MG63 (cell line): ENCODE results near the gene FAM241B. TPM values are rescaled to one million over a fixed set of nuclear protein-coding genes. Genes with fewer than 3 reads are reported as not detected.

Experiments
- DNase-seq: peaks from one replicate; pipeline ENCODE4 v3.0.0-alpha.2; 2020
- H3K27me3 ChIP-seq: fragments of 250-450 bp; sonication (Bioruptor Pico); 2 replicates; pipeline ENCODE4 v1.5.1; 2020; ENCODE audit warnings: mild to moderate bottlenecking, moderate library complexity
- H3K36me3 ChIP-seq: fragments of 250-450 bp; sonication (Bioruptor Pico); 2 replicates; pipeline ENCODE4 v1.5.1; 2020; ENCODE audit warnings: mild to moderate bottlenecking, moderate library complexity
- H3K4me3 ChIP-seq: fragments of 250-450 bp; sonication (Bioruptor Pico); 2 replicates; pipeline ENCODE4 v1.5.1; 2020; ENCODE audit warnings: mild to moderate bottlenecking, moderate library complexity
- H3K9me3 ChIP-seq: fragments of 250-450 bp; sonication (Bioruptor Pico); 2 replicates; pipeline ENCODE4 v1.5.1; 2020; ENCODE audit warnings: mild to moderate bottlenecking, moderate library complexity
- total RNA-seq: library from RNA; depleted of rRNA; stranded (reverse); fragments of >200 nt; shearing (Covaris generic); gene quantifications from 2 replicates; pipeline ENCODE4 v1.2.3, GENCODE V29; 2014; ENCODE audit warnings: low replicate concordance

Gene FAM241B
- total RNA-seq, 1 experiment from 2014 or later, result 4.3 TPM

DNA sequence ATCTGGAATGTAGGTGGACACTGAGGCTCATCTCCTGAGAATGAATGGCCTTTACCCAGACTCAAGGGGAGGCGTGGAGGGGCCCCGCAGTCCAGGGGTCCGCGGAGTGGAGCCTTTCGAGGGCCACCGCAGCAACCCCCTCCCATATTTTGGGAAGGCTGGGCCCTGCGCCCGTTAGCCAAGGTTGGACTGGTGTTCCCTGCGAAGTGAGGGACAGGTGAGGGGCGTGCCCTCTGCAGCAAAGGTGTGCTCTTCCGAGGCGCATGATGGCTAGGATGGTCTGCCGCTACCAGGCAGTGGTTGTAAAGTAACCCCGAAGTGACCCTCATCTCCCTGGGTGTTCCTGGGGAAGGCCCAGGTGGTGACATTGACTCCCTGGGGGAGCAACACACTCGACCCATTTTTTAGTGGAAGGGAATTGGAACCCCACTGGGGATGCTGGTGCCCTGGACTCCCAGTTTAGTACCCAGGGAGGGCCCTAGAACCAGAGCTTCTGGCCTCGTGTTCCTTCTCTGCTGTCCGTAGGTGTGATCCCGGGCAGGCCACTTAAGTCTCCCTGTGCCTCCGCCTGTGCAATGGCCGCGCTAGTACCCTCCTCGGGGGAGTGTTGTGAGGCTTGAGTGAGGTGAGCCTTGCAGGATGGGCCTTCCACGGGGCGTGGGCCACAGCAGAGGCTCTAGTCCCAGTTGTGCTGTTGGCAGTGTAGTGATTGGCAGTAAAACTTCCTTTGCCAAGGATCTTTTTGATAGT is 779 bp downstream of the FAM241B start:
- Histone ChIP-seq H3K9me3 (no peaks in the 10 kb centered on the region), H3K27me3 (no peaks in the 10 kb centered on the region; the same call in 1 of the 2 replicates)
- no peak for DNase-seq

GRCh38 chr10:69631566-69631965 is 1.5 kb downstream of the FAM241B start:
- no peaks in the 10 kb centered on the region; the same call in 1 of the 2 replicates for H3K27me3 ChIP-seq
- H3K4me3 ChIP-seq, result no peak overlapping the region
- H3K36me3 ChIP-seq, result no peaks in the 10 kb centered on the region
- no peak for DNase-seq
- no peaks in the 10 kb centered on the region for H3K9me3 ChIP-seq

More for the DNA sequence above, 779 bp downstream of the FAM241B start:
- H3K36me3 ChIP-seq, result no peaks in the 10 kb centered on the region
- H3K4me3 ChIP-seq, result peak overlapping the region; percentile 54

- Histone ChIP-seq H3K27me3 (no peaks in the 10 kb centered on the region; the same call in 1 of the 2 replicates), H3K4me3 (no peak overlapping the region), H3K9me3 (no peaks in the 10 kb centered on the region), H3K36me3 (no peaks in the 10 kb centered on the region)
- DNase-seq, result no peak
Measured at GRCh38 chr10:69632516-69633199, 2.6 kb downstream of the FAM241B start.

- Histone ChIP-seq H3K36me3 (no peaks in the 10 kb centered on the region), H3K27me3 (no peaks in the 10 kb centered on the region; the same call in 1 of the 2 replicates), H3K4me3 (no peak overlapping the region), H3K9me3 (no peaks in the 10 kb centered on the region)
- DNase-seq, result no peak
Measured at GRCh38 chr10:69633673-69634635, 3.9 kb downstream of the FAM241B start.

- DNase-seq, result no peak
- H3K36me3 ChIP-seq, result no peaks in the 10 kb centered on the region
- H3K9me3 ChIP-seq, result no peaks in the 10 kb centered on the region
- no peaks in the 10 kb centered on the region for H3K27me3 ChIP-seq
- H3K4me3 ChIP-seq, result no peak overlapping the region
Measured at GRCh38 chr10:69634759-69635425, 4.8 kb downstream of the FAM241B start.

GRCh38 chr10:69635428-69636272 is 5.6 kb downstream of the FAM241B start:
- Histone ChIP-seq H3K4me3 (no peak overlapping the region), H3K27me3 (no peaks in the 10 kb centered on the region), H3K36me3 (no peaks in the 10 kb centered on the region), H3K9me3 (no peaks in the 10 kb centered on the region)
- DNase-seq, result no peak

DNA sequence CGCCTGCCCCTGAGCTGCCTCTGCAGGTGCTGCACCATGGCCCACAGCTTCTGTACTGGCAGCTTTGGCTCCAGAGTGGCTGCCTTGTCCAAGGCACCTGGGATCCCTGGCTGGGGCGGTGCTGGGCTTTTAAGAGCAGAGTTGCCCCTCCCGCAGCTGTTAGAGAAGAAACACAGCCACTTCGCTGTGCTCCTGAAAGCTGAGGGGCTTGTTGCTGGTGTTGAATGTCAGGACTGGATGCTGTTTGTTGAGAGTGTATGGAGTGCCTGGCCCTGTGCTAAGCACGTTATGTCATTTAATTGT is 6.2 kb downstream of the FAM241B start:
- Histone ChIP-seq H3K4me3 (no peak overlapping the region), H3K27me3 (no peaks in the 10 kb centered on the region), H3K9me3 (no peaks in the 10 kb centered on the region), H3K36me3 (no peaks in the 10 kb centered on the region)
- no peak for DNase-seq

DNA sequence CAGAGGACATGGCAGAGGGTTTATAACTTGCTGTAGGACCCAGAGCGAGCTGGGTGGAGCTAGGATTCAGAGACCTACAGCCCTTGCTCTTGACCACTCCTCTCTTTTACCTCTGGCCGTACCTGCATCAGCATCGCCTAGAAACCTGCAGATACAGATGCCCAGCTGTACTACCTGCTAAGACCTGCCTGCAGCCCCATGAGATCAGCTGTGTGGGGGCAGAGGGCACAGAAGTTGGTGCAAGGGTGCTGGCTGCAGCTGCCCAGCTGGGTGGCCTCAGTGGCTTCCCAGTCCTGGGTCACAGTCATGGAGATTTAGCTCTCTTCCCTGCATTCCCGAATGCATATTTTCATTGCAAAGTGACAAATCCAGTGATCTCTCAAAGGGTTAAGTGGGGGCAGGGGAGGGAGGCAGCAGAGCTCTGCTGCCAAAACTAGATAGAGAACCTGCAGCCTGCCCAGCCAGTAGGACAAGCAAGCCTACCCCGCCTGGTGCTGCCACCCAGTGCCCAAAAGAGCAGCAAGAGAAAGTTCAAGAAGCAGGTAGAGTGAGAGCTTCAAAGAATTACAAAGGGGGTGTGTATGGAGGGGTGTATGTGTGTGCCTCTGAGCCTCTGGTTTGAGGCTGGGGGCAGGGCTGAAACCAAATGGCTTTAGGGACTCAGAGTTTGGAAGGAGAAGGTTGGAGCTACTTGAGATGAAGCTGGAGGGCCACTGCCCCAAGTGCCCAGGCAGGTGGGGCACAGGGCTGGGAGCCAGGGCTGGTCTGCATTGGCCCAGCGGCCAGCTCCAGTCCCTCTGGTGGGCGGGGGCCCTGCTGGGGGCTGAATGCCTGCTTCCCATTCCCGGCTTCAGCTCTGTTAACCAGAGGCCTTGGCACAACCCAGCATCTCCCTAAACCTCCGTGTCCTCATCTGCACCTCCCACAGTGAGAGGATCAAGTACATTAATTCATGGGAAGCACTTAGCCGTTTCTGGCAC is 6.9 kb downstream of the FAM241B start:
- no peaks in the 10 kb centered on the region for H3K36me3 ChIP-seq
- DNase-seq, result peak; percentile 13
- H3K4me3 ChIP-seq, result no peak overlapping the region
- no peaks in the 10 kb centered on the region for H3K9me3 ChIP-seq
- no peaks in the 10 kb centered on the region for H3K27me3 ChIP-seq

DNA sequence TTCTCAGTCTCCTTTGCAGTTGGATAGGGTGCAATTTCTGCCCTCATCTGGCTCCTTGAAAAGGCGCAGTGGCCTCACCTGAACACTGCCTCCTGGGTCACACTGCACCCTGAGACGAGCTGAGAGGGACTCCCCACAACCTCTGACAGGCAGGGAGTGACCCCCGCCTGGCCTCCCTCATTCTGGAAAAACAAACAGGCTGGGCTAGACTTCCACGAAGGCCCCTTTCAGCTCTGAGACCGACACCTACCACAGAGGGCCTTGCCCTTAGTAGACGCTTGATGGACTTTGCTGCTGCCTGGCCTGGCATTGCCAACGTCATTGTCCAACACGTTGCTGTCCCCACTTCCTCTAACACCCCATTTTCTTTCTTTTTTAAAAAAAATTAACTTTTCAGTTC is 8.6 kb downstream of the FAM241B start:
- no peaks in the 10 kb centered on the region for H3K27me3 ChIP-seq
- no peak overlapping the region for H3K4me3 ChIP-seq
- no peaks in the 10 kb centered on the region for H3K36me3 ChIP-seq
- DNase-seq, result no peak
- no peaks in the 10 kb centered on the region for H3K9me3 ChIP-seq

GRCh38 chr10:69639291-69640195 is 9.5 kb downstream of the FAM241B start:
- H3K9me3 ChIP-seq, result no peaks in the 10 kb centered on the region
- no peak overlapping the region for H3K4me3 ChIP-seq
- DNase-seq, result peak; percentile 34
- H3K27me3 ChIP-seq, result no peaks in the 10 kb centered on the region
- H3K36me3 ChIP-seq, result no peaks in the 10 kb centered on the region

DNA sequence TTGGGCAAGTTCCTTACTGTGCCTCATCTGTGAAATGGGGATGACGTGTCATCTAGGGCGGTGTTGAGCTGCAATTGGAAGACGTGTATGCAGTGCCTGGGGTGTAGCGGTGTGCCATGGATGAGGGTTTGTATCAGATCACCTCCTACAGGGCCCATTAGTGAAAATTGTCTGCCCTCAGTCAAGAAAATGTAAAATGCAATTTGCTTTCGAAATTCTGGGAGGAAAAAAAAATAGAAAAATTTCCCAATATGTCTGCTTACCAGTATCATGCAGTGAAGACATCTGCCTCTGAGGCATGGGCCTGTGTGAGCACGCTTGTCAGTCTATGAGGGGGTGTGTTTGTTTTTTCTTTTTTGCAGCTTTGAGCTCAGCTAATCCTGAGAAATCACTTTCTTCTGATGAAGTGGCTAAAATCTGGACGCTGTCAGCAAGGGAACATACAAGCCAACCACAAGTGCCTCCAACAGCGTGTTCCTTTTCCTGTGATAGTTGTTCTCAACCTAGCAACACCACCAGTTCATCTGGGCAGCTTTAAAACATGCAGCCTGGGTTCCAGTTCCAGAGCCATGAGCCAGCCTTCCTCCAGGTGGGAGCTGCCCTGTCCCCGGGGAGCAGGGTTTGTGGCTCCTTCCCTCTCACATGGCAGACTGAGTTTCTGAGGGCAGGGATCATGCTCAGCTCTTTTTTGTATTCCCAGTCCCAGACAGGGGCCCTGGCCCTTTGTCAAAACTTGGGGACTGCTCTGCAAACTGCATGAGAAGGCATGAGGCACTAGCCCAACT is 10.3 kb downstream of the FAM241B start:
- no peaks in the 10 kb centered on the region for H3K36me3 ChIP-seq
- no peaks in the 10 kb centered on the region for H3K27me3 ChIP-seq
- no peak overlapping the region for H3K4me3 ChIP-seq
- DNase-seq, result no peak
- H3K9me3 ChIP-seq, result no peaks in the 10 kb centered on the region

DNA sequence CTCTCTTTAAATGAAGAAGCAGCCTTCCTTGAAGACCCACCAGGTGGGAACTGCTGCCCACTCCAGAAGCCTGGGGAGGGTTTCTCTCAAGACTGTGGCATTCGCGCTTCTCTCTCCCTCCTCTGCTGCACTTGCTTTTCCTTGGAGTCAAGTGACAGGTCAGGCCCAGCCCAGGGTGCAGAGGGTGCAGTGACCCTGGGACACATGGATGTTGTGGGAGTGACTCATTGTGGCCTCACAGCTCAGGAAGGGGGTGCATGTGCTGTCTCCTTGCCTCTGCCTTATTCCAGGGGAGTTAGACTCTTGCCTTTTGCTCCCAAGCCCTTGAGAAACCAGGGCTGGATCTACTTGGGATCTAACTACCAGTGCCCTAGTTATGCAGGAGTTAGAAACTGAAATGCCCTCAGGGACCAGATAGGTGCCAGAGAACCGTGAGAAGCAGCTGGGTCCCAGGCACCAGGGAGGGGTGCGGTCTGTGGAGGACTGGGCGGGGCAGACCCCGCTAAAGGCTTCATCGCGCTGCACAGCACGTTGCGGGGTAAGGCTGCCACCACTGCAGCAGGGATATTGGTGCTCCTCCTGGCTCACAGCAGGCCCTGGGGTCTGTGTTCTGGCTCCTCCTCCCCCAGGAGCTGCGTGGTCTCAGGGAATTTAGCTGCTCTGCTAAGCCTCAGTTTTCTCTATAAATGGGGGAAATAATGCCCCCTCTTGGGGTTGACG is 11.4 kb downstream of the FAM241B start:
- DNase-seq, result peak; percentile 12
- Histone ChIP-seq H3K4me3 (no peak overlapping the region), H3K9me3 (no peaks in the 10 kb centered on the region), H3K36me3 (no peaks in the 10 kb centered on the region), H3K27me3 (no peaks in the 10 kb centered on the region)

DNA sequence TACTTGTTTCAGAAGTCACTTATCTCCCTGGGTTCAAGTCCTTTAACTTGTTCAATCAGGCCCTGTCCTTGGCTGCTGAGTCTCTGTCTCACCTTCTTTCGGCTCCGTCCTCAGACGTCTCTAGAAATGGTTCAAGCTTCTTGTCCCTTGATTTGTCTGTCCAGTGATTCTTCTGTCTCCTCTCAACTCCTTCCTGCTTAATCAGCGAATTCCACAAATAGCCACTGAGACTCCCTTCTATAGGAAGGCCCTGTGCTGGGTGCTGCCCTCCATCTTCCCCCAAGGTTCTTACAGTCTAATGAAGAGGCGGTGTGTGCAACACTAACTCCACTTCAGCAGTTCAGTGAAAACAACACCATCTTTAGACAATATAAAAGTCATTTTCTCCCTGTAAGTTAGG is 12.7 kb downstream of the FAM241B start:
- no peak for DNase-seq
- no peaks in the 10 kb centered on the region for H3K27me3 ChIP-seq

More for the DNA sequence above, 12.7 kb downstream of the FAM241B start:
- Histone ChIP-seq H3K36me3 (no peaks in the 10 kb centered on the region), H3K9me3 (no peaks in the 10 kb centered on the region), H3K4me3 (no peak overlapping the region)
